Trophoblast cell (in vitro differentiated cells and primary cell): Measurements from ENCODE around the gene CMTM2.
"Not testable (repeated sequence)": the region's sequence is repeated elsewhere in the genome, so short reads cannot be mapped to it uniquely, and the experiment has no call there.

Source experiments
- DNase-seq, 2 donors: peaks; one replicate each; pipeline ENCODE4 v3.0.0-alpha.2; 2016
- H2AFZ ChIP-seq: 2 replicates; pipeline ENCODE4 v1.6.1; 2013; ENCODE audit warnings: low read length, moderate library complexity, mild to moderate bottlenecking; ENCODE audit not compliant: insufficient read depth, poor library complexity
- H2AK5ac ChIP-seq: 2 replicates; pipeline ENCODE4 v1.6.1; 2013; ENCODE audit warnings: mild to moderate bottlenecking, low read length
- H2BK120ac ChIP-seq: 2 replicates; pipeline ENCODE4 v1.6.1; 2013; ENCODE audit warnings: low read length, mild to moderate bottlenecking, moderate library complexity; ENCODE audit not compliant: insufficient read depth, poor library complexity
- H2BK12ac ChIP-seq: 2 replicates; pipeline ENCODE4 v1.6.1; 2013; ENCODE audit warnings: mild to moderate bottlenecking, low read length, moderate library complexity
- H2BK5ac ChIP-seq: 2 replicates; pipeline ENCODE4 v1.6.1; 2013; ENCODE audit warnings: low read length, low read depth, moderate library complexity, mild to moderate bottlenecking; ENCODE audit not compliant: poor library complexity
- H3K14ac ChIP-seq: 2 replicates; pipeline ENCODE4 v1.6.1; 2013; ENCODE audit warnings: mild to moderate bottlenecking, low read length
- H3K18ac ChIP-seq: 2 replicates; pipeline ENCODE4 v1.6.1; 2013; ENCODE audit warnings: mild to moderate bottlenecking, low read length
- H3K23ac ChIP-seq: 2 replicates; pipeline ENCODE4 v1.6.1; 2013; ENCODE audit warnings: low read length
- H3K27ac ChIP-seq: 2 replicates; pipeline ENCODE4 v1.5.1; 2013; ENCODE audit warnings: low read depth, mild to moderate bottlenecking, inconsistent platforms, low read length, moderate library complexity
- H3K27me3 ChIP-seq: 2 replicates; pipeline ENCODE4 v1.6.1; 2013; ENCODE audit warnings: inconsistent platforms, mild to moderate bottlenecking, low read length, moderate library complexity; ENCODE audit not compliant: insufficient read depth
- H3K36me3 ChIP-seq, 2 experiments: 1 replicate in 1 of 2; 2 replicates in 1 of 2; pipeline ENCODE4 v1.6.1; 2013; ENCODE audit warnings: low read length in 2 of 2, mild to moderate bottlenecking in 2 of 2, moderate library complexity in 1 of 2; ENCODE audit not compliant: insufficient read depth in 2 of 2, control insufficient read depth in 1 of 2
- H3K4ac ChIP-seq: 2 replicates; pipeline ENCODE4 v1.6.1; 2013; ENCODE audit warnings: low read depth, mild to moderate bottlenecking, low read length, moderate library complexity
- H3K4me1 ChIP-seq, 2 experiments: 1 replicate in 1 of 2; 2 replicates in 1 of 2; pipeline ENCODE4 v1.6.1; 2013; ENCODE audit warnings: low read length in 2 of 2, mild to moderate bottlenecking in 2 of 2, moderate library complexity in 1 of 2; ENCODE audit not compliant: insufficient read depth in 2 of 2, control insufficient read depth in 1 of 2
- H3K4me2 ChIP-seq: 2 replicates; pipeline ENCODE4 v1.6.1; 2013; ENCODE audit warnings: inconsistent platforms, mild to moderate bottlenecking, low read length, moderate library complexity
- H3K4me3 ChIP-seq: 2 replicates; pipeline ENCODE4 v1.5.1; 2013; ENCODE audit warnings: mild to moderate bottlenecking, low read depth, low read length, inconsistent platforms
- H3K79me1 ChIP-seq: one replicate; pipeline ENCODE4 v1.6.1; 2013; ENCODE audit warnings: low read length
- H3K79me2 ChIP-seq: 2 replicates; pipeline ENCODE4 v1.6.1; 2013; ENCODE audit warnings: low read length, mild to moderate bottlenecking; ENCODE audit not compliant: control insufficient read depth, insufficient read depth, poor library complexity
- H3K9ac ChIP-seq: 2 replicates; pipeline ENCODE4 v1.6.1; 2013; ENCODE audit warnings: mild to moderate bottlenecking, low read length
- H3K9me3 ChIP-seq: 2 replicates; pipeline ENCODE4 v1.6.1; 2013; ENCODE audit warnings: low read depth, mild to moderate bottlenecking, control low read depth, inconsistent platforms, low read length; ENCODE audit not compliant: insufficient read depth
- H4K12ac ChIP-seq: 2 replicates; pipeline ENCODE4 v1.6.1; 2013; ENCODE audit warnings: low read depth, mild to moderate bottlenecking, low read length, moderate library complexity
- H4K8ac ChIP-seq: 2 replicates; pipeline ENCODE4 v1.6.1; 2013; ENCODE audit warnings: low read depth, mild to moderate bottlenecking, low read length, moderate library complexity
- H4K91ac ChIP-seq: one replicate; pipeline ENCODE4 v1.6.1; 2013; ENCODE audit warnings: low read depth, mild to moderate bottlenecking, low read length, moderate library complexity
- WGBS: extraction: QIAGEN DNeasy Blood & Tissue Kit; methylation state at CpG from one replicate; pipeline ENCODE4 v1.1.7; 2013; ENCODE audit warnings: missing lambda C conversion rate; ENCODE audit not compliant: insufficient read length, insufficient coverage; ENCODE audit errors: extremely low coverage; 5-methylcytosine and 5-hydroxymethylcytosine counted together

CMTM2 gene

GRCh38 chr16:66592814-66593213, 13.6 kb downstream of the CMTM2 start:
- H3K27ac ChIP-seq = no peak overlapping the region
- H3K79me1 ChIP-seq = no peaks in the 10 kb centered on the region
- no CpG with 5 or more reads among the region's 3 CpGs for WGBS
- no peak overlapping the region for H3K9ac ChIP-seq
- H3K4me1 ChIP-seq = no peaks in the 10 kb centered on the region
- no peak overlapping the region for H2BK5ac ChIP-seq
- no peak overlapping the region for H4K12ac ChIP-seq
- no peak overlapping the region for H2BK12ac ChIP-seq
- H3K23ac ChIP-seq = no peak overlapping the region
- H3K4ac ChIP-seq = no peak overlapping the region
- H4K8ac ChIP-seq = no peak overlapping the region
- no peaks in the 10 kb centered on the region for H3K36me3 ChIP-seq
- no peak overlapping the region for H3K18ac ChIP-seq
- no peak for DNase-seq
- H2AFZ ChIP-seq = no peak overlapping the region
- no peaks in the 10 kb centered on the region for H3K9me3 ChIP-seq
- H2BK120ac ChIP-seq = no peak overlapping the region
- H4K91ac ChIP-seq = no peak overlapping the region
- no peak overlapping the region for H3K4me2 ChIP-seq
- H3K4me3 ChIP-seq = no peak overlapping the region
- H2AK5ac ChIP-seq = no peak overlapping the region
- H3K79me2 ChIP-seq = no peaks in the 10 kb centered on the region
- no peaks in the 10 kb centered on the region for H3K27me3 ChIP-seq
- no peak overlapping the region for H3K14ac ChIP-seq

- no peak overlapping the region for H3K4me3 ChIP-seq
- H2AFZ ChIP-seq = no peak overlapping the region
- H3K79me2 ChIP-seq = no peaks in the 10 kb centered on the region
- H3K27ac ChIP-seq = no peak overlapping the region
- no peaks in the 10 kb centered on the region for H3K27me3 ChIP-seq
- WGBS = no CpG with 5 or more reads among the region's 7 CpGs
- H2BK120ac ChIP-seq = no peak overlapping the region
- no peak overlapping the region for H4K12ac ChIP-seq
- H2AK5ac ChIP-seq = no peak overlapping the region
- no peak overlapping the region for H3K9ac ChIP-seq
- H3K9me3 ChIP-seq = no peaks in the 10 kb centered on the region
- H4K8ac ChIP-seq = no peak overlapping the region
- H3K36me3 ChIP-seq = no peaks in the 10 kb centered on the region
- no peaks in the 10 kb centered on the region for H3K79me1 ChIP-seq
- H2BK5ac ChIP-seq = no peak overlapping the region
- no peak overlapping the region for H2BK12ac ChIP-seq
- peak in 1 of 2 donors; percentile 18 for DNase-seq
- no peak overlapping the region for H3K4me2 ChIP-seq
- no peak overlapping the region for H3K14ac ChIP-seq
- H3K18ac ChIP-seq = no peak overlapping the region
- H3K4me1 ChIP-seq = no peaks in the 10 kb centered on the region
- H3K23ac ChIP-seq = no peak overlapping the region
- H4K91ac ChIP-seq = no peak overlapping the region
- H3K4ac ChIP-seq = no peak overlapping the region
Observed at GRCh38 chr16:66594739-66595138, 15.5 kb downstream of the CMTM2 start.

GRCh38 chr16:66596559-66596958, 17.3 kb downstream of the CMTM2 start:
- not testable (repeated sequence) for H3K23ac ChIP-seq, H3K79me1 ChIP-seq, H3K4me2 ChIP-seq, DNase-seq, H3K4me1 ChIP-seq, H2BK12ac ChIP-seq, H3K9me3 ChIP-seq, H3K14ac ChIP-seq, H3K18ac ChIP-seq, H2BK5ac ChIP-seq, H3K36me3 ChIP-seq, H3K27ac ChIP-seq, H4K8ac ChIP-seq, H2AK5ac ChIP-seq, H3K4ac ChIP-seq, H2BK120ac ChIP-seq, H3K4me3 ChIP-seq, H3K27me3 ChIP-seq, H2AFZ ChIP-seq, H4K91ac ChIP-seq, H3K79me2 ChIP-seq, H4K12ac ChIP-seq, H3K9ac ChIP-seq
- no CpG with 5 or more reads among the region's 4 CpGs for WGBS

GRCh38 chr16:66596986-66597848, 18.0 kb downstream of the CMTM2 start:
- no peak overlapping the region for H4K91ac ChIP-seq
- no peak overlapping the region for H3K4me2 ChIP-seq
- H3K27ac ChIP-seq = no peak overlapping the region
- H4K8ac ChIP-seq = no peak overlapping the region
- H3K9ac ChIP-seq = no peak overlapping the region
- no peaks in the 10 kb centered on the region for H3K79me2 ChIP-seq
- H4K12ac ChIP-seq = no peak overlapping the region
- no peaks in the 10 kb centered on the region for H3K27me3 ChIP-seq
- H3K23ac ChIP-seq = no peak overlapping the region
- H2BK120ac ChIP-seq = no peak overlapping the region
- H2BK5ac ChIP-seq = no peak overlapping the region
- no peak overlapping the region for H3K14ac ChIP-seq
- no peak for DNase-seq
- no peaks in the 10 kb centered on the region for H3K9me3 ChIP-seq
- no peak overlapping the region for H2AK5ac ChIP-seq
- H3K18ac ChIP-seq = no peak overlapping the region
- no peaks in the 10 kb centered on the region for H3K79me1 ChIP-seq
- no peak overlapping the region for H2AFZ ChIP-seq
- no peak overlapping the region for H3K4ac ChIP-seq
- H3K36me3 ChIP-seq = no peaks in the 10 kb centered on the region
- no peaks in the 10 kb centered on the region for H3K4me1 ChIP-seq
- H3K4me3 ChIP-seq = no peak overlapping the region
- H2BK12ac ChIP-seq = no peak overlapping the region
- WGBS = no CpG with 5 or more reads among the region's 5 CpGs
